GM21723 (cell line): ENCODE results near the gene RAB5IF.

ENCODE experiments used
- ATAC-seq: cut with Tn5 transposase; IDR thresholded peaks from one replicate; pipeline ENCODE4 v1.9.1; 2021; ENCODE audit warnings: mild to moderate bottlenecking, moderate library complexity; ENCODE audit not compliant: unreplicated experiment

RAB5IF gene

GRCh38 chr20:36658300-36658699, 52.7 kb downstream of the RAB5IF start:
- ATAC-seq = no peak
